AG10803 (cell line): ENCODE results near the gene CALN1.
"Not testable (repeated sequence)": the region's sequence is repeated elsewhere in the genome, so short reads cannot be mapped to it uniquely, and the experiment has no call there.

Experiments
- DNase-seq: peaks from one replicate; pipeline ENCODE4 v3.0.0; 2010; ENCODE audit warnings: low read depth
- H3K4me3 ChIP-seq: 2 replicates; pipeline ENCODE4 v1.5.1; 2011; ENCODE audit warnings: mild to moderate bottlenecking, low read length, control low read depth
- CTCF ChIP-seq: conservative IDR thresholded peaks from 2 replicates; pipeline ENCODE4 v1.5.1; 2011; ENCODE audit warnings: mild to moderate bottlenecking, low read length, control low read depth, inconsistent platforms

The CALN1 gene

GRCh38 chr7:72213769-72214168 is 198.4 kb downstream of the CALN1 start:
- no peak overlapping the region for H3K4me3 ChIP-seq
- no peak for DNase-seq
- TF ChIP-seq CTCF: no peak

GRCh38 chr7:72213081-72213480 is 199.1 kb downstream of the CALN1 start:
- no peak for DNase-seq
- no peak overlapping the region for H3K4me3 ChIP-seq
- no peak for TF ChIP-seq CTCF

GRCh38 chr7:72211175-72211574 is 201.0 kb downstream of the CALN1 start:
- no peak overlapping the region for H3K4me3 ChIP-seq
- no peak for DNase-seq
- no peak for TF ChIP-seq CTCF

- not testable (repeated sequence) for H3K4me3 ChIP-seq, DNase-seq
These were observed 203.1 kb downstream of the CALN1 start for GRCh38 chr7:72209006-72209405.

- TF ChIP-seq CTCF: no peak
- no peak for DNase-seq
- H3K4me3 ChIP-seq: no peak overlapping the region
These were observed 216.0 kb downstream of the CALN1 start for GRCh38 chr7:72196176-72196575.

- H3K4me3 ChIP-seq: no peak overlapping the region
- no peak for DNase-seq
- no peak for TF ChIP-seq CTCF
These were observed 221.2 kb downstream of the CALN1 start for GRCh38 chr7:72190919-72191318.

- no peak for DNase-seq
- H3K4me3 ChIP-seq: no peak overlapping the region
- no peak for TF ChIP-seq CTCF
These were observed 222.0 kb downstream of the CALN1 start for GRCh38 chr7:72190146-72190545.

GRCh38 chr7:72187179-72187578 is 225.0 kb downstream of the CALN1 start:
- H3K4me3 ChIP-seq: no peak overlapping the region
- TF ChIP-seq CTCF: no peak
- DNase-seq: no peak
